Activated T-helper 1 cell treated with Interleukin-2 at 50 U/mL for 16 hours (primary cell): ENCODE results near the gene SUCO.

ENCODE experiments used
- DNase-seq: peaks from one replicate; pipeline ENCODE4 v3.0.0-alpha.2; 2020; ENCODE audit warnings: low read depth

Gene SUCO

GRCh38 chr1:172647987-172648386, 115.0 kb downstream of the SUCO start:
- DNase-seq = no peak

- DNase-seq = no peak
Observed at GRCh38 chr1:172650474-172651193, 117.7 kb downstream of the SUCO start.

GRCh38 chr1:172653015-172653709, 120.2 kb downstream of the SUCO start:
- no peak for DNase-seq

GRCh38 chr1:172654535-172654934, 121.6 kb downstream of the SUCO start:
- no peak for DNase-seq

- DNase-seq = no peak
Observed at GRCh38 chr1:172656576-172656975, 123.6 kb downstream of the SUCO start.

- DNase-seq = no peak
Observed at GRCh38 chr1:172657586-172657985, 124.6 kb downstream of the SUCO start.

GRCh38 chr1:172658871-172659453, 126.0 kb downstream of the SUCO start, which contains the start of gene FASLG:
TSS of gene FASLG (plus strand) at chr1:172659103. CDS start at chr1:172659202, 99 bp downstream.
- no peak for DNase-seq

- DNase-seq = no peak
Observed at GRCh38 chr1:172661107-172661506, 128.2 kb downstream of the SUCO start.
